DOHH2 (cell line): ENCODE data around the gene SYNPO2L.

ENCODE experiments used
- H3F3A ChIP-seq: fragments of 200-600 bp; sonication (generic), shearing (Covaris generic); 2 replicates; pipeline ENCODE4 v1.6.0; 2016; ENCODE audit warnings: antibody characterized with exemption, mild to moderate bottlenecking; ENCODE audit not compliant: control insufficient read depth, insufficient read depth
- H3K27ac ChIP-seq: fragments of 200-600 bp; sonication (generic); 2 replicates; pipeline ENCODE4 v1.5.1; 2014; ENCODE audit warnings: low read depth, mild to moderate bottlenecking, low read length, moderate library complexity
- H3K27me3 ChIP-seq: fragments of 200-600 bp; sonication (generic); 2 replicates; pipeline ENCODE4 v1.6.1; 2014; ENCODE audit warnings: mild to moderate bottlenecking, low read length, mixed read lengths; ENCODE audit not compliant: control insufficient read depth
- H3K36me3 ChIP-seq: fragments of 200-600 bp; sonication (generic); 2 replicates; pipeline ENCODE4 v1.6.1; 2014; ENCODE audit warnings: mild to moderate bottlenecking, low read length, moderate library complexity, mixed read lengths; ENCODE audit not compliant: control insufficient read depth
- H3K4me1 ChIP-seq: fragments of 200-600 bp; sonication (generic); 2 replicates; pipeline ENCODE4 v1.6.1; 2014; ENCODE audit warnings: mild to moderate bottlenecking, low read length, mixed read lengths; ENCODE audit not compliant: control insufficient read depth
- H3K4me2 ChIP-seq: fragments of 200-600 bp; sonication (generic); 2 replicates; pipeline ENCODE4 v1.6.0; 2014; ENCODE audit warnings: mild to moderate bottlenecking, low read length, moderate library complexity
- H3K4me3 ChIP-seq: fragments of 200-600 bp; sonication (generic); 2 replicates; pipeline ENCODE4 v1.5.1; 2014; ENCODE audit warnings: mild to moderate bottlenecking, low read length, mixed read lengths
- H3K79me2 ChIP-seq: fragments of 200-600 bp; sonication (generic); 2 replicates; pipeline ENCODE4 v1.6.1; 2014; ENCODE audit warnings: mild to moderate bottlenecking, low read length, mixed read lengths; ENCODE audit not compliant: control insufficient read depth
- H3K9me2 ChIP-seq: fragments of 200-600 bp; sonication (generic); replicated peaks from 2 replicates; pipeline ENCODE4 v1.6.1; 2014; ENCODE audit warnings: mild to moderate bottlenecking, low read length, mixed read lengths; ENCODE audit not compliant: control insufficient read depth
- H3K9me3 ChIP-seq: fragments of 200-600 bp; sonication (generic); 2 replicates; pipeline ENCODE4 v1.6.1; 2014; ENCODE audit warnings: antibody characterized with exemption, low read length, mixed read lengths; ENCODE audit not compliant: control insufficient read depth, insufficient read depth
- H4K20me1 ChIP-seq: fragments of 200-600 bp; sonication (generic); 2 replicates; pipeline ENCODE4 v1.6.0; 2014; ENCODE audit warnings: low read depth, mild to moderate bottlenecking, antibody characterized with exemption, low read length, moderate library complexity; ENCODE audit not compliant: control insufficient read depth, insufficient read depth
- EZH2phosphoT487 ChIP-seq: fragments of 200-600 bp; sonication (generic); IDR thresholded peaks from 2 replicates; pipeline ENCODE4 v1.6.1; 2017; ENCODE audit warnings: borderline replicate concordance, mild to moderate bottlenecking, antibody characterized with exemption, low read length, moderate library complexity, mixed read lengths
- TF ChIP-seq, protein P1 (sequence below): fragments of 200-600 bp; sonication (generic); IDR thresholded peaks from one replicate; pipeline ENCODE4 v1.5.1; 2014; ENCODE audit warnings: antibody characterized with exemption, mild to moderate bottlenecking, low read depth, low read length; ENCODE audit not compliant: poor library complexity, severe bottlenecking

Gene SYNPO2L

DNA sequence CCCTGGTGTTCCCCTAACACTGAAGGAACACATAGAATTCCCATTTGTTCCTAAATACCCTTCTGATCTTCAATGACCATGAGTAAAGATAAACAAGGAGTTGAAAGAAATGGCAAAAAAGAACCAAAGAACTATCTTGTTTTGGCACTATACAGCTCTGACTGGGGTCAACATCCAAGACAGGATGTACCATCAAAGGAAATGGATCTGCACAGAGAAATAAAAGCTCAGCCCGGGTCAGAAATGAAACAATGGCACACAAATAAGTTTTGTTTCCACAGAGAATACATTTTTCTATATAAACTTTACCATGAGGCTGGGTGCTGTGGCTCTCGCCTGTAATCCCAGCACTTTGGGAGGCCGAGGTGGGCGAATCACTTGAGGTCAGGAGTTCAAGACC lies 46.7 kb downstream of the SYNPO2L start:
- no peaks in the 10 kb centered on the region for H3K9me3 ChIP-seq
- H3K9me2 ChIP-seq: no peaks in the 10 kb centered on the region
- no peaks in the 10 kb centered on the region for H3F3A ChIP-seq
- no peaks in the 10 kb centered on the region for H3K4me1 ChIP-seq
- H3K4me3 ChIP-seq: no peak overlapping the region
- no peaks in the 10 kb centered on the region for H3K27me3 ChIP-seq
- no peak for TF ChIP-seq EZH2phosphoT487
- TF ChIP-seq, protein P1, sequence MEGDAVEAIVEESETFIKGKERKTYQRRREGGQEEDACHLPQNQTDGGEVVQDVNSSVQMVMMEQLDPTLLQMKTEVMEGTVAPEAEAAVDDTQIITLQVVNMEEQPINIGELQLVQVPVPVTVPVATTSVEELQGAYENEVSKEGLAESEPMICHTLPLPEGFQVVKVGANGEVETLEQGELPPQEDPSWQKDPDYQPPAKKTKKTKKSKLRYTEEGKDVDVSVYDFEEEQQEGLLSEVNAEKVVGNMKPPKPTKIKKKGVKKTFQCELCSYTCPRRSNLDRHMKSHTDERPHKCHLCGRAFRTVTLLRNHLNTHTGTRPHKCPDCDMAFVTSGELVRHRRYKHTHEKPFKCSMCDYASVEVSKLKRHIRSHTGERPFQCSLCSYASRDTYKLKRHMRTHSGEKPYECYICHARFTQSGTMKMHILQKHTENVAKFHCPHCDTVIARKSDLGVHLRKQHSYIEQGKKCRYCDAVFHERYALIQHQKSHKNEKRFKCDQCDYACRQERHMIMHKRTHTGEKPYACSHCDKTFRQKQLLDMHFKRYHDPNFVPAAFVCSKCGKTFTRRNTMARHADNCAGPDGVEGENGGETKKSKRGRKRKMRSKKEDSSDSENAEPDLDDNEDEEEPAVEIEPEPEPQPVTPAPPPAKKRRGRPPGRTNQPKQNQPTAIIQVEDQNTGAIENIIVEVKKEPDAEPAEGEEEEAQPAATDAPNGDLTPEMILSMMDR: no peak
- H3K36me3 ChIP-seq: no peaks in the 10 kb centered on the region
- no peaks in the 10 kb centered on the region for H3K79me2 ChIP-seq
- H4K20me1 ChIP-seq: no peaks in the 10 kb centered on the region
- H3K27ac ChIP-seq: no peak overlapping the region
- H3K4me2 ChIP-seq: no peak overlapping the region

DNA sequence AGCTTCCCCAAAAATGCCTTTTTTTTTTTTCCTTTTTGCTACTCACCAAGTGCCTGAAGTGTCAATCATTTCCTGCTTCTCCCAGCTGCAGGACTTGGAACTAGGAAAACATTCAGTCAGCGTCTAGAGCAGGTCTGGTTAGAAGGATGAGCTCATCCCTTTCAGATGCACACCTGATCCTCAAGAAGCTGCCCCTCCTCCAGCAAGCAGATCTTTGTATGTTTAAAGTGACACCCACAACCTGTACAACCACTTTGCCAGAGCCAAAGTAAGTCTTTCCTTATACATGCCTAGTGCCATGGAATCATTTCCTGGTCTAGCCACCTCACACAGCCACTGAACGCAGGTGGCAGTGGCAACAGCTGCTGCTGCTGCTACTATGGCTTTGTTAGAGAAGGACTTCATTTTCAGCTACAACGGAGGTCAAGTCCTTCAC lies 54.3 kb downstream of the SYNPO2L start:
- Histone ChIP-seq H3K36me3 (no peaks in the 10 kb centered on the region), H3F3A (no peaks in the 10 kb centered on the region), H3K79me2 (no peaks in the 10 kb centered on the region), H3K9me2 (no peaks in the 10 kb centered on the region), H3K4me1 (no peaks in the 10 kb centered on the region), H3K27me3 (no peaks in the 10 kb centered on the region), H3K4me3 (no peak overlapping the region), H3K9me3 (no peaks in the 10 kb centered on the region), H3K4me2 (no peak overlapping the region), H3K27ac (no peak overlapping the region), H4K20me1 (no peaks in the 10 kb centered on the region)
- TF ChIP-seq EZH2phosphoT487: no peak

DNA sequence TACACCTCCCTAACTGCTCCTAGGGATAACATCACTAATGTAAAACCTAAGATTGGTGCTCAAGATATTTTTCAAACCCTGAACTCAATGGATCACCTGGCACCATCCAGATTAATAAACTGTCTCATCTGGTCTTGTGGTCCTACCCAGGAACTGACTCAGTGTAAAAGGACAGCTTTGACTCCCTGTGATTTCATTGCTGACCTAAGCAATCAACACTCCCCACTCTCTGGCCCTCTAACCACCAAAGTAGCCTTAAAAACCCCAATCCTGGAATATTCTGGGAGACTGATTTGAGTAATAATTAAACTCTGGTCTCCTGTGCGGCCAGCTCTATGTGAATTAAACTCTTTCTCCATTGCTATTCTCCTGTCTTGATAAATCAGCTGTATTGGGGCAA lies 58.5 kb downstream of the SYNPO2L start:
- Histone ChIP-seq H3K27ac (no peak overlapping the region), H3K9me3 (no peaks in the 10 kb centered on the region), H3K79me2 (no peaks in the 10 kb centered on the region), H3K4me1 (peaks cover under 1% of the 10 kb centered on the region; the same call in 1 of the 2 replicates), H3K36me3 (no peaks in the 10 kb centered on the region), H3K27me3 (no peaks in the 10 kb centered on the region), H3F3A (no peaks in the 10 kb centered on the region), H3K4me3 (no peak overlapping the region), H4K20me1 (no peaks in the 10 kb centered on the region), H3K9me2 (no peaks in the 10 kb centered on the region), H3K4me2 (no peak overlapping the region)
- TF ChIP-seq, protein P1: no peak
- TF ChIP-seq EZH2phosphoT487: no peak
